ENCODE measurements around the gene ROR2. TPM values are rescaled to one million over a fixed set of nuclear protein-coding genes. Genes with fewer than 3 reads are reported as not detected.

The ROR2 gene
- total and polyA plus RNA-seq, 2 of the 8 experiments (the other 6 are each of a cell fraction or from before 2014, with no cell fraction given) = 2.7 to 4.3 TPM

DNA sequence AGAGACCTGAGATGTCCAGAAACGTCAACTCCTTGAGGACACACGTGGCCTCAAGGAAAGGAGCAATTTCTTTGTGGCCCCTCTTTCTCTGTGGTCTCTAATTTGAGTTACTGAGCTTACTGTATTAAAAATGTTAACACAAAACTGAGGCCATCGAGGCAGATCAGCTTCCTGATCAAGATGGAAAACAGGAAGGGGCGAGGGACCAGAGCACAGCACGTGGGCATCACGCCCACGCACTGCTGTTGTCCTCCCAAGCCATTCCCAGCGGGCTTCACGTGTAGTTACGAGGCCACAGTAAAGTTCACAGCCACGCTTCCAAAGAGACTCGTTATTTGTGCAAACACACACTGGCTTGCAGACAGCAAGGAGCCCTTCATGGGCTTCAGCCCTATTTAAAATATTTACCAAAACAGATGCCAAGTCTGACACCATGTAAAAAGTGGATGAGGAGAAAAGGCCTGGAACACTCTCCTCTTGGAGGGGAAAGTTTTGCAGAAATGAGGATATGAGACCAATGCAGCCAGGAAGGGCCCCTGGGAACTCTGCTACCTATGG lies 149.5 kb downstream of the ROR2 start:
- Histone ChIP-seq H4K20me1 (replicated peaks in 1 of 2; ENCODE audit: control insufficient read depth in 1 of 2, insufficient read depth in 2 of 2, low read length in 2 of 2) (no peaks in the 10 kb centered on the region), H2BK20ac (ENCODE audit: low read length) (no peak overlapping the region), H2BK15ac (ENCODE audit: low read length) (no peak overlapping the region), H3K79me2 (ENCODE audit: control insufficient read depth in 1 of 2, insufficient read depth in 2 of 2, low read length in 2 of 2) (no peaks in the 10 kb centered on the region), H4K8ac (ENCODE audit: extremely low read depth, insufficient read depth, low read length) (no peak overlapping the region), H3K4me3 (ENCODE audit: extremely low read depth in 1 of 4, insufficient read depth in 2 of 4, low read depth in 3 of 4, low read length in 4 of 4) (no peak overlapping the region), H3K9me3 (ENCODE audit: insufficient read depth in 2 of 2, low read depth in 1 of 2, low read length in 1 of 2) (no peaks in the 10 kb centered on the region), H2AK5ac (ENCODE audit: low read depth, low read length) (no peak overlapping the region), H3K4me2 (ENCODE audit: insufficient read depth in 1 of 2, low read depth in 2 of 2, low read length in 2 of 2) (no peak overlapping the region), H2BK120ac (replicated peaks; ENCODE audit: low read depth, low read length) (no peak overlapping the region), H3K27ac (ENCODE audit: low read depth, low read length) (no peak overlapping the region), H3K56ac (replicated peaks; ENCODE audit: insufficient read length, low read depth, low read length) (no peak overlapping the region), H2AFZ (ENCODE audit: low read length) (no peak overlapping the region), H3K14ac (ENCODE audit: insufficient read length) (no peak overlapping the region), H4K5ac (ENCODE audit: insufficient read length, low read depth, low read length) (no peak overlapping the region), H3K23ac (ENCODE audit: insufficient read length) (no peak overlapping the region), H2BK5ac (ENCODE audit: low read depth, low read length) (no peak overlapping the region), H2BK12ac (ENCODE audit: low read depth, low read length) (no peak overlapping the region), H3K23me2 (ENCODE audit: low read depth, low read length) (no peaks in the 10 kb centered on the region), H3K9ac (replicated peaks in 1 of 4; ENCODE audit: extremely low read depth in 1 of 4, low read depth in 3 of 4, low read length in 3 of 4) (no peak overlapping the region), H3K4me1 (replicated peaks in 1 of 4; ENCODE audit: control insufficient read depth in 3 of 4, insufficient read depth in 4 of 4, low read length in 3 of 4) (no peaks in the 10 kb centered on the region), H3K79me1 (ENCODE audit: low read depth, low read length) (no peaks in the 10 kb centered on the region; the same call in 1 of the 2 replicates), H3K36me3 (ENCODE audit: control insufficient read depth in 2 of 4, insufficient read depth in 4 of 4, low read length in 3 of 4) (no peaks in the 10 kb centered on the region), H3K27me3 (replicated peaks in 1 of 4; ENCODE audit: control insufficient read depth in 3 of 4, extremely low read depth in 1 of 4, insufficient read depth in 3 of 4, low read length in 3 of 4) (no peaks in the 10 kb centered on the region), H3K4ac (replicated peaks; ENCODE audit: insufficient read length, low read depth, low read length) (no peak overlapping the region), H4K91ac (replicated peaks; ENCODE audit: insufficient read length, low read length) (no peak overlapping the region), H3K18ac (ENCODE audit: extremely low read depth, low read length) (no peak overlapping the region)
- TF ChIP-seq TAF1 (IDR thresholded peaks at IDR 0.05; ENCODE audit: low read depth, low read length) (no peak), TEAD4 (IDR thresholded peaks at IDR 0.05; ENCODE audit: low read depth, low read length) (no peak), POU5F1 (IDR thresholded peaks at IDR 0.05; ENCODE audit: low read depth, low read length) (no peak), ASH2L (IDR thresholded peaks at IDR 0.05; ENCODE audit: low read length) (no peak), CEBPB (IDR thresholded peaks at IDR 0.05; ENCODE audit: low read depth, low read length) (no peak), CBX8 (IDR thresholded peaks at IDR 0.05; ENCODE audit: borderline replicate concordance, low read depth, low read length) (no peak), KDM4A (IDR thresholded peaks at IDR 0.05; ENCODE audit: low read depth, low read length, severe bottlenecking) (no peak), EZH2 (IDR thresholded peaks at IDR 0.05; ENCODE audit: low read depth, low read length, severe bottlenecking) (no peak), SIX5 (IDR thresholded peaks at IDR 0.05; ENCODE audit: low read depth, low read length) (no peak), NANOG (IDR thresholded peaks at IDR 0.05; ENCODE audit: insufficient read depth, low read depth, low read length, poor library complexity, severe bottlenecking) (no peak), USF2 (IDR thresholded peaks at IDR 0.05; ENCODE audit: low read length) (no peak), RXRA (IDR thresholded peaks at IDR 0.05; ENCODE audit: insufficient read depth, low read depth, low read length) (no peak)
- FAIRE-seq (no peak), DNase-seq (ENCODE audit: low read depth in 1 of 2, low spot score in 2 of 2) (no peak)
- WGBS, 2 experiments (ENCODE audit: extremely low coverage in 1 of 2, insufficient coverage in 1 of 2, insufficient read length in 1 of 2, insufficient replicate concordance in 2 of 2, low coverage in 1 of 2, low lambda C conversion rate in 2 of 2, missing lambda C conversion rate in 1 of 2) = 89% methylated on average over 12 of the region's 12 CpGs; no CpG with 5 or more reads in 1 of the 2 experiments
- ChIA-PET POLR2A (ENCODE audit: partially characterized antibody) (interaction anchor here (1.5 kb wide), 1 partner anchor 17 kb away, joined by 4 read pairs; no protein-coding TSS in a partner anchor), CTCF (ENCODE audit: partially characterized antibody) (interaction anchor here (0.6 to 1.9 kb wide), 5 partner anchors 34 to 1582 kb away, joined by 3 to 6 read pairs (median 4); partner anchors contain the start of gene ROR2)

Data from H1 (cell line).